HCT116 (cell line): ENCODE data around the gene ZNF544. TPM values are rescaled to one million over a fixed set of nuclear protein-coding genes. Genes with fewer than 3 reads are reported as not detected.

Experiments
- ATAC-seq: fragments of 200-7000 bp; cut with Tn5 transposase; 2 replicates; pipeline ENCODE4 v1.9.1; 2020; ENCODE audit warnings: mild to moderate bottlenecking, moderate library complexity
- BruUV-seq: library from RNA; stranded (reverse); fragments of 400-500 nt; replicated peaks from 2 replicates; lab custom pipeline; 2021; lab: Mats Ljungman, UMichigan
- CTCF ChIA-PET: fragments of 300-600 bp; sonication (Branson Sonifier 250); formaldehyde crosslinking; loops from one replicate; lab custom pipeline; 2021; ENCODE audit warnings: antibody characterized with exemption; lab: Charles Lee
- POLR2A ChIA-PET: fragments of 300-600, 350-600 bp; sonication (Branson Sonifier 250); formaldehyde crosslinking; loops from one replicate; lab custom pipeline; 2021; ENCODE audit warnings: antibody characterized with exemption; lab: Charles Lee
- RAD21 ChIA-PET, 2 experiments: fragments of 300-600 bp; sonication (Branson Sonifier 250); formaldehyde crosslinking; loops; one replicate each; lab custom pipeline; 2023; ENCODE audit warnings: low total read pairs in 2 of 2; ENCODE audit not compliant: uncharacterized antibody in 2 of 2, unreplicated experiment in 2 of 2, low non-redundant PET in 1 of 2; lab: Charles Lee
- DNase-seq: peaks from one replicate; pipeline ENCODE4 v3.0.0-alpha.2; 2010; ENCODE audit warnings: low read depth, low spot score
- H2AFZ ChIP-seq: fragments of 200-600 bp; shearing (Covaris generic), sonication (generic); 2 replicates; pipeline ENCODE4 v1.6.1; 2017; ENCODE audit warnings: low read depth, mixed run types, mixed read lengths, antibody characterized with exemption, low read length; ENCODE audit not compliant: poor library complexity, severe bottlenecking
- H3K27ac ChIP-seq: 2 replicates; pipeline ENCODE4 v1.5.1; 2012; ENCODE audit warnings: low read depth, low read length
- H3K27me3 ChIP-seq: fragments of 200-600 bp; sonication (generic); 2 replicates; pipeline ENCODE4 v1.6.1; 2016; ENCODE audit warnings: mixed run types, low read length, mixed read lengths; ENCODE audit not compliant: insufficient read depth
- H3K36me3 ChIP-seq, 2 experiments: fragments of 200-500 bp in 1 of 2; fragments of 200-600 bp in 1 of 2; sonication (Bioruptor generic) in 1 of 2; sonication (generic) in 1 of 2; 2 replicates each; pipeline versions ENCODE4 v1.5.1 to v1.6.1; 2014 to 2016; ENCODE audit warnings: low read length in 2 of 2, inconsistent platforms in 1 of 2, mixed read lengths in 1 of 2, mixed run types in 1 of 2; ENCODE audit not compliant: insufficient read depth in 2 of 2, control insufficient read depth in 1 of 2
- H3K4me1 ChIP-seq, 2 experiments: fragments of 200-600 bp in 1 of 2; sonication (generic) in 1 of 2; 2 replicates each; pipeline versions ENCODE4 v1.5.1 to v1.6.1; 2012 to 2017; ENCODE audit warnings: low read length in 2 of 2, inconsistent platforms in 1 of 2, mild to moderate bottlenecking in 1 of 2, mixed read lengths in 1 of 2, mixed run types in 1 of 2, moderate library complexity in 1 of 2; ENCODE audit not compliant: insufficient read depth in 2 of 2, control insufficient read depth in 1 of 2
- H3K4me2 ChIP-seq: fragments of 200-600 bp; sonication (generic); 2 replicates; pipeline ENCODE4 v1.6.1; 2017; ENCODE audit warnings: mixed run types, low read length, mixed read lengths
- H3K4me3 ChIP-seq, 2 experiments: fragments of 200-600 bp in 1 of 2; sonication (generic) in 1 of 2; replicated peaks in 1 of 2; 2 replicates each; pipeline ENCODE4 v1.5.1; 2011 to 2016; ENCODE audit warnings: low read length in 2 of 2, control low read depth in 1 of 2, low read depth in 1 of 2, mild to moderate bottlenecking in 1 of 2, mixed read lengths in 1 of 2, mixed run types in 1 of 2
- H3K79me2 ChIP-seq: fragments of 200-600 bp; sonication (generic); 2 replicates; pipeline ENCODE4 v1.6.1; 2017; ENCODE audit warnings: mild to moderate bottlenecking, mixed run types, low read length, moderate library complexity, mixed read lengths; ENCODE audit not compliant: insufficient read depth
- H3K9ac ChIP-seq: fragments of 200-600 bp; sonication (generic); 2 replicates; pipeline ENCODE4 v1.6.1; 2016; ENCODE audit warnings: low read length, mixed read lengths
- H3K9me2 ChIP-seq: fragments of 200-600 bp; sonication (generic), shearing (Covaris generic); 2 replicates; pipeline ENCODE4 v1.6.1; 2017; ENCODE audit warnings: mixed run types, mild to moderate bottlenecking, moderate library complexity; ENCODE audit not compliant: insufficient read depth
- H3K9me3 ChIP-seq, 2 experiments: fragments of 200-500 bp in 1 of 2; fragments of 200-600 bp in 1 of 2; sonication (Bioruptor generic) in 1 of 2; sonication (generic) in 1 of 2; 2 replicates each; pipeline ENCODE4 v1.6.1; 2014 to 2017; ENCODE audit warnings: low read length in 2 of 2, mixed read lengths in 2 of 2, inconsistent platforms in 1 of 2, low read depth in 1 of 2, mild to moderate bottlenecking in 1 of 2, mixed run types in 1 of 2, moderate library complexity in 1 of 2; ENCODE audit not compliant: control insufficient read depth in 1 of 2, insufficient read depth in 1 of 2
- H4K20me1 ChIP-seq: fragments of 200-600 bp; sonication (generic), shearing (Covaris generic); 2 replicates; pipeline ENCODE4 v1.6.1; 2017; ENCODE audit warnings: mixed run types, mild to moderate bottlenecking, moderate library complexity; ENCODE audit not compliant: insufficient read depth
- ATF3 ChIP-seq: IDR thresholded peaks from 2 replicates; pipeline ENCODE4 v1.6.1; 2012
- CBX3 ChIP-seq: IDR thresholded peaks from 2 replicates; pipeline ENCODE4 v1.6.1; 2012; ENCODE audit warnings: low read depth
- CEBPB ChIP-seq: IDR thresholded peaks from 2 replicates; pipeline ENCODE4 v1.6.1; 2012; ENCODE audit warnings: low read depth
- EGR1 ChIP-seq: IDR thresholded peaks from 2 replicates; pipeline ENCODE4 v1.6.1; 2012; ENCODE audit warnings: low read depth
- EZH2 ChIP-seq: fragments of 200-600 bp; sonication (generic); IDR thresholded peaks from 2 replicates; pipeline ENCODE4 v1.6.1; 2017; ENCODE audit warnings: antibody characterized with exemption, mixed run types
- EZH2phosphoT487 ChIP-seq: fragments of 200-600 bp; IDR thresholded peaks from 2 replicates; pipeline ENCODE4 v1.6.1; 2018; ENCODE audit warnings: antibody characterized with exemption, borderline replicate concordance
- FOSL1 ChIP-seq: IDR thresholded peaks from 2 replicates; pipeline ENCODE4 v1.6.1; 2012; ENCODE audit warnings: low read depth
- POLR2A ChIP-seq: IDR thresholded peaks from 2 replicates; pipeline ENCODE4 v1.7.0; 2011; ENCODE audit warnings: borderline replicate concordance; ENCODE audit not compliant: insufficient read depth, insufficient read length; ENCODE audit errors: extremely low read depth
- POLR2AphosphoS5 ChIP-seq: IDR thresholded peaks from 2 replicates; pipeline ENCODE4 v1.6.1; 2011; ENCODE audit warnings: mild to moderate bottlenecking, low read depth, low read length, moderate library complexity
- RAD21 ChIP-seq: IDR thresholded peaks from 2 replicates; pipeline ENCODE4 v1.6.1; 2012; ENCODE audit warnings: low read depth, mild to moderate bottlenecking
- SP1 ChIP-seq: IDR thresholded peaks from 2 replicates; pipeline ENCODE4 v1.6.1; 2012; ENCODE audit warnings: low read depth
- SRF ChIP-seq: IDR thresholded peaks from 2 replicates; pipeline ENCODE4 v1.6.1; 2012; ENCODE audit warnings: low read depth
- YY1 ChIP-seq: IDR thresholded peaks from 2 replicates; pipeline ENCODE4 v1.6.1; 2011; ENCODE audit warnings: low read length, low read depth, moderate library complexity, mild to moderate bottlenecking; ENCODE audit not compliant: insufficient replicate concordance; ENCODE audit errors: extremely low read depth
- ZFX ChIP-seq: fragments of 450-650 bp; IDR thresholded peaks from 2 replicates; pipeline ENCODE4 v1.6.1; 2017
- intact Hi-C: fragments of 100-400 bp; cut with micrococcal nuclease; formaldehyde crosslinking; loops from 2 replicates; pipeline ENCODE4 v1.10.0; 2022
- total RNA-seq: library from RNA; stranded (reverse); gene quantifications from one replicate; pipeline ENCODE4 v1.2.1, GENCODE V29; 2021; ENCODE audit not compliant: unreplicated experiment
- TF ChIP-seq, protein P1 (sequence below): IDR thresholded peaks from 2 replicates; pipeline ENCODE4 v1.6.1; 2011; ENCODE audit warnings: mild to moderate bottlenecking, low read length, moderate library complexity; ENCODE audit not compliant: insufficient replicate concordance; ENCODE audit errors: extremely low read depth
- TF ChIP-seq, protein P2 (sequence below): IDR thresholded peaks from 2 replicates; pipeline ENCODE4 v1.6.1; 2012

Gene ZNF544
- total RNA-seq, 1 experiment from 2014 or later, result 46.3 TPM

DNA sequence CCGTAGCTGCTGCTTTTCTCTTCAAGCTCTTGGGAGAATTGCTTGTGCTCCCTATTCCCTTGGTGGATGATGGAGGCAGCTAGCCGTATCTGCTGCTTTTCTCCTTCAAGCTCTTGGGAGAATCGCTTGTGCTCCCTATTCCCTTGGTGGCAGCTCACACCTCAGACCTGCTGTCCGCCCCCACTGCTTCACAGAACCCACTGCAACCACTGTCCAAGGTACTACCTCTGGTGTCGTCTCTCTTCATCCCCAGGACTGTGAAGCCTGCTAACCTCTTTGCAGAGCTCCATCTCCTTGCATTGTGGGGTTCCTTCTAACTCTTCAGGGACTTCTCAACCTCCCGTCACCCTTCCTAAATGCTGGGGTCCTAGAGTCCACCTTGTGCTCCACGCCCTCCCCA is 71.9 kb downstream of the ZNF544 start:
- peaks cover 5 to 10% of the 10 kb centered on the region in 2 experiments; a peak in 2 of 4 replicates for H3K9me3 ChIP-seq
- BruUV-seq, result no TSS peak

GRCh38 chr19:58304255-58304654 is 75.5 kb downstream of the ZNF544 start:
- peaks cover 38% of the 10 kb centered on the region for H3K79me2 ChIP-seq
- 0 out of 2 replicates have a peak overlapping the region, but pooled peaks have one; percentile 11 for H3K27ac ChIP-seq
- peaks cover 15 to 37% of the 10 kb centered on the region in 2 experiments for H3K36me3 ChIP-seq
- H3K27me3 ChIP-seq, result no peaks in the 10 kb centered on the region
- H2AFZ ChIP-seq, result no peak overlapping the region
- ChIA-PET POLR2A (no interaction called here), RAD21 (no interaction called here), CTCF (no interaction called here)
- intact Hi-C loops, result no loop called here
- no peak overlapping the region for H3K9ac ChIP-seq
- H3K9me2 ChIP-seq, result no peaks in the 10 kb centered on the region
- ATAC-seq (no peak), DNase-seq (no peak)
- H3K4me1 ChIP-seq, result peaks cover 5 to 15% of the 10 kb centered on the region in 2 experiments; a peak in 3 of 4 replicates
- no peaks in the 10 kb centered on the region for H4K20me1 ChIP-seq
- peak overlapping the region in 1 of 2 experiments; percentile 93; a peak in 1 of 4 replicates for H3K4me3 ChIP-seq
- peak overlapping the region; percentile 80; the same call in 1 of the 2 replicates for H3K4me2 ChIP-seq
- no TSS peak for BruUV-seq
- H3K9me3 ChIP-seq, result no peaks in the 10 kb centered on the region; a peak in 1 of 4 replicates
- TF ChIP-seq SRF (no peak), ATF3 (no peak), POLR2A (no peak), POLR2AphosphoS5 (no peak), EZH2phosphoT487 (no peak), FOSL1 (no peak), YY1 (no peak), CEBPB (no peak), EGR1 (no peak), EZH2 (no peak), ZFX (no peak)
- TF ChIP-seq, protein P1, sequence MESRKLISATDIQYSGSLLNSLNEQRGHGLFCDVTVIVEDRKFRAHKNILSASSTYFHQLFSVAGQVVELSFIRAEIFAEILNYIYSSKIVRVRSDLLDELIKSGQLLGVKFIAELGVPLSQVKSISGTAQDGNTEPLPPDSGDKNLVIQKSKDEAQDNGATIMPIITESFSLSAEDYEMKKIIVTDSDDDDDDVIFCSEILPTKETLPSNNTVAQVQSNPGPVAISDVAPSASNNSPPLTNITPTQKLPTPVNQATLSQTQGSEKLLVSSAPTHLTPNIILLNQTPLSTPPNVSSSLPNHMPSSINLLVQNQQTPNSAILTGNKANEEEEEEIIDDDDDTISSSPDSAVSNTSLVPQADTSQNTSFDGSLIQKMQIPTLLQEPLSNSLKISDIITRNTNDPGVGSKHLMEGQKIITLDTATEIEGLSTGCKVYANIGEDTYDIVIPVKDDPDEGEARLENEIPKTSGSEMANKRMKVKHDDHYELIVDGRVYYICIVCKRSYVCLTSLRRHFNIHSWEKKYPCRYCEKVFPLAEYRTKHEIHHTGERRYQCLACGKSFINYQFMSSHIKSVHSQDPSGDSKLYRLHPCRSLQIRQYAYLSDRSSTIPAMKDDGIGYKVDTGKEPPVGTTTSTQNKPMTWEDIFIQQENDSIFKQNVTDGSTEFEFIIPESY, result no peak

More for the DNA sequence above, 71.9 kb downstream of the ZNF544 start:
- Histone ChIP-seq H3K4me2 (no peak overlapping the region), H3K27ac (no peak overlapping the region), H3K36me3 (peaks cover 8 to 17% of the 10 kb centered on the region in 2 experiments), H2AFZ (no peak overlapping the region), H3K79me2 (peaks cover 9% of the 10 kb centered on the region; the same call in 1 of the 2 replicates), H3K4me3 (no peak overlapping the region), H3K27me3 (no peaks in the 10 kb centered on the region), H3K4me1 (peaks cover 0 to 9% of the 10 kb centered on the region in 2 experiments; a peak in 1 of 4 replicates), H3K9me2 (no peaks in the 10 kb centered on the region), H4K20me1 (no peaks in the 10 kb centered on the region), H3K9ac (no peak overlapping the region)
- TF ChIP-seq YY1 (no peak), SP1 (no peak), CBX3 (no peak), FOSL1 (no peak), EZH2phosphoT487 (no peak), CEBPB (no peak), RAD21 (no peak), EZH2 (no peak)
- TF ChIP-seq, protein P2, sequence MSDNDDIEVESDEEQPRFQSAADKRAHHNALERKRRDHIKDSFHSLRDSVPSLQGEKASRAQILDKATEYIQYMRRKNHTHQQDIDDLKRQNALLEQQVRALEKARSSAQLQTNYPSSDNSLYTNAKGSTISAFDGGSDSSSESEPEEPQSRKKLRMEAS, result no peak
- intact Hi-C loops, result no loop called here
- ATAC-seq (no peak), DNase-seq (no peak)
- RAD21 ChIA-PET, result no interaction called here
- POLR2A ChIA-PET, result no interaction called here
- CTCF ChIA-PET, result no interaction called here
